Parathyroid adenoma (tissue), 2 donors: ENCODE results near the gene DGKI.

Experiments
- H2AFZ ChIP-seq: fragments of 300-600 bp; sonication (generic); one replicate; pipeline ENCODE4 v1.7.0; 2017; ENCODE audit warnings: antibody characterized with exemption, mild to moderate bottlenecking
- H3K27ac ChIP-seq: fragments of 300-600 bp; sonication (generic); one replicate; pipeline ENCODE4 v1.7.0; 2017
- H3K27me3 ChIP-seq: fragments of 300-600 bp; sonication (generic); one replicate; pipeline ENCODE4 v1.7.0; 2017; ENCODE audit warnings: low read length; ENCODE audit not compliant: control insufficient read depth, insufficient read depth
- H3K36me3 ChIP-seq: fragments of 300-600 bp; sonication (generic); one replicate; pipeline ENCODE4 v1.7.0; 2017; ENCODE audit warnings: low read length; ENCODE audit not compliant: control insufficient read depth, insufficient read depth
- H3K4me1 ChIP-seq: fragments of 300-600 bp; sonication (generic); one replicate; pipeline ENCODE4 v1.7.0; 2017; ENCODE audit warnings: control low read depth
- H3K4me2 ChIP-seq: fragments of 300-600 bp; sonication (generic); one replicate; pipeline ENCODE4 v1.7.0; 2017; ENCODE audit warnings: low read length
- H3K4me3 ChIP-seq: fragments of 300-600 bp; sonication (generic); one replicate; pipeline ENCODE4 v1.7.0; 2017; ENCODE audit warnings: low read depth, low read length
- H3K79me2 ChIP-seq: fragments of 300-600 bp; sonication (generic); one replicate; pipeline ENCODE4 v1.7.0; 2017; ENCODE audit warnings: control low read depth
- H3K9ac ChIP-seq: fragments of 300-600 bp; sonication (generic); one replicate; pipeline ENCODE4 v1.7.0; 2017; ENCODE audit warnings: mild to moderate bottlenecking
- H3K9me3 ChIP-seq: fragments of 300-600 bp; sonication (generic); one replicate; pipeline ENCODE4 v1.7.0; 2017; ENCODE audit warnings: low read length; ENCODE audit not compliant: control insufficient read depth
- CTCF ChIP-seq: fragments of 300-600 bp; sonication (generic); IDR thresholded peaks from one replicate; pipeline ENCODE4 v1.7.0; 2017; ENCODE audit warnings: antibody characterized with exemption, mild to moderate bottlenecking
- donor health status: primary hyperparathyroidism.

The DGKI gene

GRCh38 chr7:137667633-137668387 is 179.0 kb downstream of the DGKI start:
- H3K9ac ChIP-seq: no peak overlapping the region
- no peaks in the 10 kb centered on the region for H3K27me3 ChIP-seq

DNA sequence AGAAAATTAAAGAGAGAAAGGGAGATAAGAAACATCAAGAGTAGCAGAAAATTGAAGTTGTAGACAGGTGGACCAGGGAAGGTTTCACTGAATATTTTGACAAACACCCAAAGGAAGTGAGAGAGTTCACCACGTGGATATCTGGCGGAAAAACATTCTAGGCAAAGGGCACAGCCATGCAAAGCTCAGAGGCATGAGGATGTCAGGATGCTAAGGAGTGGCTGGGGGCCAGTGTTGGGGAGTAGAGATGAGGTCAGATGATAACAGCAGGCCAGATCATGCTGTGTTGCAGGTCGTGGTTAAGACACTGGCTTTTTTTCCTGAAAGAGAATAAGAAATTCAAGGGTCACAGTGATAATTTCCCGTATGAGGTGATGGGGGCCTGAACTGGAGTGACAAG is 181.9 kb downstream of the DGKI start:
- no peak for TF ChIP-seq CTCF
- Histone ChIP-seq H3K4me2 (no peak overlapping the region), H3K36me3 (no peaks in the 10 kb centered on the region), H3K4me1 (no peaks in the 10 kb centered on the region), H3K9me3 (no peaks in the 10 kb centered on the region), H3K79me2 (no peaks in the 10 kb centered on the region), H3K27me3 (no peaks in the 10 kb centered on the region), H3K27ac (no peak overlapping the region), H3K4me3 (no peak overlapping the region), H2AFZ (no peak overlapping the region), H3K9ac (no peak overlapping the region)

More at GRCh38 chr7:137667633-137668387, 179.0 kb downstream of the DGKI start:
- Histone ChIP-seq H3K9me3 (no peaks in the 10 kb centered on the region), H3K36me3 (no peaks in the 10 kb centered on the region), H2AFZ (no peak overlapping the region), H3K4me3 (no peak overlapping the region), H3K79me2 (no peaks in the 10 kb centered on the region), H3K4me1 (no peaks in the 10 kb centered on the region), H3K27ac (no peak overlapping the region), H3K4me2 (no peak overlapping the region)
- no peak for TF ChIP-seq CTCF

- Histone ChIP-seq H3K36me3 (no peaks in the 10 kb centered on the region), H3K79me2 (no peaks in the 10 kb centered on the region), H3K27me3 (no peaks in the 10 kb centered on the region), H3K9me3 (no peaks in the 10 kb centered on the region), H3K4me1 (no peaks in the 10 kb centered on the region), H3K4me2 (no peak overlapping the region), H3K9ac (no peak overlapping the region), H3K27ac (no peak overlapping the region), H3K4me3 (no peak overlapping the region), H2AFZ (no peak overlapping the region)
- TF ChIP-seq CTCF: no peak
Measured at GRCh38 chr7:137661634-137662033, 185.1 kb downstream of the DGKI start.

GRCh38 chr7:137658190-137658900 is 188.4 kb downstream of the DGKI start:
- Histone ChIP-seq H3K4me3 (no peak overlapping the region), H3K9ac (no peak overlapping the region), H3K4me2 (no peak overlapping the region), H3K27ac (no peak overlapping the region), H3K36me3 (no peaks in the 10 kb centered on the region), H3K27me3 (no peaks in the 10 kb centered on the region), H3K4me1 (no peaks in the 10 kb centered on the region), H3K79me2 (no peaks in the 10 kb centered on the region), H2AFZ (no peak overlapping the region), H3K9me3 (no peaks in the 10 kb centered on the region)
- TF ChIP-seq CTCF: no peak
